Sciatic nerve (tissue), 2 donors: ENCODE data around the gene PSMA5. TPM values are rescaled to one million over a fixed set of nuclear protein-coding genes. Genes with fewer than 3 reads are reported as not detected.
A peak's percentile ranks its signal among the peaks of the same experiment; 100 is the strongest.
"Not testable (repeated sequence)": the region's sequence is repeated elsewhere in the genome, so short reads cannot be mapped to it uniquely, and the experiment has no call there.

ENCODE experiments used
- ATAC-seq: fragments of 200-7000 bp; cut with Tn5 transposase; one replicate; pipeline ENCODE4 v1.9.1; 2020; ENCODE audit warnings: mild to moderate bottlenecking, moderate library complexity
- DNase-seq: peaks from one replicate; pipeline ENCODE4 v3.0.0-alpha.2; 2020; ENCODE audit warnings: low spot score
- intact Hi-C: fragments of 100-400 bp; cut with DNase I; formaldehyde crosslinking; loops from one replicate; pipeline ENCODE4 v1.14.2; 2022
- total RNA-seq: library from RNA; stranded (reverse); fragmentation: NEBNext Ultra II Directional; extraction: Animal tissue kit (Norgen Biotek cat#: 25700); gene quantifications from one replicate; pipeline ENCODE4 v1.2.1, GENCODE V29; 2021
- donor health status: DM: no; HTN: no; CAD: no.
- donor health status: DM: no; HTN: no; CAD: no.

PSMA5 gene
- total RNA-seq, 1 donor from 2014 or later: 44.8 TPM

GRCh38 chr1:109379907-109380306 lies 46.3 kb downstream of the PSMA5 start:
- ATAC-seq: no peak
- DNase-seq: no peak
- intact Hi-C loops: no loop called here

DNA sequence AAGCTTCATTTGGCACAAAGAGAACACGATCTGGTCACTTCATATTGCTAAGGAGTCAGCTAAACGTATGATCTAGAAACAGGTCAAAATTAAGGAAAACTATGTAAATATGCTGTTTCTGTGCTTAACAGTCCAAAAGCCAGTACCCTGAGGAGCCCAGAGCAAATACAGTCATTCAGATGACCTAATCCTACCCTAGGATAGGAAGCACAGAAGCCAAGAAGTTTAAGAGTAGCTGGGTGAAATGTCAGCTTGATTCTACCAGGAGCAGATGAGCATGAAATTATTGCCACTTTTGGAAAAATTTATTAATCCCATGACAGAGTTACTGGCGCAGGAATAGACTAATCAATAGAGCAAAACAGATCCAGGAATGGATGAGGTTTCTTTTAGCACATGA lies 46.8 kb downstream of the PSMA5 start:
- ATAC-seq (no peak), DNase-seq (no peak)
- intact Hi-C loops: no loop called here

DNA sequence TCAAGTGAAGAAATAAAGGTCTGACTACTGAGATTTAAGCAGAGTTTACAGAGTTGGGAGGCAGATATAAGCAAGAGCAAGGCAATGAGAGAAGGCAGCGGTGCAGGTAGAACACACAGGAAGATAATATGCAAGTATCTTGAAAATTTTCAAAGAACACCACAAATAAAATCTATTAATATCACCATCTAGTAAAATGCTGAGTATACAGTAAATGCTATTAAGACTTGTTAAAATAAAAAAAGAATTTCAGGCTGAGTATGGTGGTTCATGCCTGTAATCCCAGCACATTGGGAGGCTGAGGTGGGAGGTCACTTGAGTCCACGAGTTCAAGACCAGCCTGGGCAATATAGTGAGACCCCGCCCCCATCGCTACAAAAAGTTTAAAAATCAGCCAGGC lies 48.5 kb downstream of the PSMA5 start:
- no peak for DNase-seq
- ATAC-seq: no peak
- intact Hi-C loops: no loop called here

- intact Hi-C loops, ATAC-seq, DNase-seq: not testable (repeated sequence)
These were observed 52.6 kb downstream of the PSMA5 start for GRCh38 chr1:109373696-109374095.

GRCh38 chr1:109373126-109373525 lies 53.1 kb downstream of the PSMA5 start:
- intact Hi-C loops: no loop called here

GRCh38 chr1:109372281-109372680 lies 54.0 kb downstream of the PSMA5 start:
- no peak for DNase-seq
- intact Hi-C loops: no loop called here
- no peak for ATAC-seq

More at GRCh38 chr1:109373126-109373525, 53.1 kb downstream of the PSMA5 start:
- ATAC-seq (peak; percentile 34), DNase-seq (no peak)

DNA sequence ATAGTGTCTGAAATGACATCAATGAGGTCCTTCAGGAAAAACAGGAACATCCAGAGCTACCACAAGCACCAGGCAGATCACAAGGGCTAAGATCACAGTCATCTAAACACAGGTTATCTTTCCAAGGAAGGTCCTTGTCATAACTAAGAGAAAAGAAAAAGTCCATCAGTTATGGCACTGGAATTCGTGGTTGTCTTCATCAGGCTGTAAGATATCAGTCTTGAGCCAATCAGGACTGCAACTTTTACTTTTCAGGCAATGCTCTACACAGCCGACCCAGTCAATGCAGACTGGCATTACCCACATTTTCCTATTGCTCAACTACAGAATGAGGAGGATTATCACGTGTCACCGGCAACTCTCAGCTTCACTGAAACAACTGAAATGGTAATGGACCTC lies 54.9 kb downstream of the PSMA5 start:
- intact Hi-C loops: no loop called here
- DNase-seq (no peak), ATAC-seq (peak; percentile 80)

DNA sequence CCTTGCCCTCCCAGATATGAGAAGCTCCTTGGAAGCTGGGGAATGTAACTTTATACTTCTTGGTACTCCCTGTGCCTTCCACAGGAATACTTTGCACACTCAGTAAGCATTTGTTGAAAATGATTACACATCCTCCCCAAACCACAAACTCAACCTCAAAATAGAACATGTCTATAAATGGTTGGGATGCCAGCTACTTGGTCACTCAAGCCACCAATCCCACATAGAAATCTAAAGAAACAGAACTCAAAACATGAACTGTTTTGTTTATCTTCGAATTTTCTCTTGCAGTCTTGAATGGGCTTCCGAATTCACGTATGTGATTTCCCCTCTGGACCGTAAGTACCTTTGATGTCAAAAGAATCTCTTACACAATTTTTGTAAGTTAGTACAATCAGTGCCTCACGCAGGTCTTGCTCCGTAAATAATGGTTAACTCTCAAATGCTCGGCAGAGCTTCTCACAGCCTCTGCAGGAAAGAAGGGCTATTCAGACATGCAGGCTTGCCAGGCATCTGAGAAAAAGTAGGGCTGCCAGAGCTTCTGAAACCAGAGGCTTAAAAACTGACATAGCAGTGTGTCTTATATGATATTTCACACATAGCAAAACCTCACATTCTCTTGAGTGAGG lies 55.4 kb downstream of the PSMA5 start:
- intact Hi-C loops: no loop called here
- no peak for DNase-seq
- ATAC-seq: peak; percentile 79

- ATAC-seq (no peak), DNase-seq (no peak)
- intact Hi-C loops: no loop called here
These were observed 57.0 kb downstream of the PSMA5 start for GRCh38 chr1:109369167-109369746.

- ATAC-seq: no peak
- intact Hi-C loops: no loop called here
- no peak for DNase-seq
These were observed 57.8 kb downstream of the PSMA5 start for GRCh38 chr1:109368464-109368863.

- DNase-seq: no peak
- no peak for ATAC-seq
- intact Hi-C loops: no loop called here
These were observed 58.6 kb downstream of the PSMA5 start for GRCh38 chr1:109367626-109368025.

- intact Hi-C loops: no loop called here
- DNase-seq: no peak
- ATAC-seq: no peak
These were observed 60.5 kb downstream of the PSMA5 start for GRCh38 chr1:109365642-109366204.

GRCh38 chr1:109361649-109362048 lies 64.6 kb downstream of the PSMA5 start:
- DNase-seq: no peak
- ATAC-seq: no peak
- intact Hi-C loops: no loop called here

DNA sequence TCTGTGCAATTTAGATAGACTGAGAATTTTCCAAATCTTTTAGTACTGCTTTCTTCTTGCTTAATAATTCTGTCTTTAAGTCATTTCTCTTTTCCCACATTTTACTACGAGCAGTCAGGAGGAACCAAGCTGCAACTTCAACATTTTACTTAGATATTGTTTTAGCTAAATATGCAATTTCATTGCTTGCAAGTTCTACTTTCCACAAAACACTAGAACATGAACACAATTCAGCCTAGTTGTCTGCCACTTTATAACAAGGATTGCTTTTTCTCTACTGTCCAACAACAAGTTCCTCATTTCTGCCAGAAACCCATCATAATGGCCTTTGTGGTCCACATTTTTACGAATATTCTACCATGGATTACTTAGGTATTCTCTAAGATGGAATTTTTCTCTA lies 65.2 kb downstream of the PSMA5 start:
- DNase-seq (no peak), ATAC-seq (no peak)
- intact Hi-C loops: no loop called here

GRCh38 chr1:109357616-109358015 lies 68.6 kb downstream of the PSMA5 start:
- ATAC-seq (no peak), DNase-seq (no peak)
- intact Hi-C loops: no loop called here

- ATAC-seq (no peak), DNase-seq (no peak)
- intact Hi-C loops: no loop called here
These were observed 69.3 kb downstream of the PSMA5 start for GRCh38 chr1:109356915-109357314.

- intact Hi-C loops: no loop called here
- ATAC-seq (no peak), DNase-seq (no peak)
These were observed 69.7 kb downstream of the PSMA5 start for GRCh38 chr1:109356505-109356904.

DNA sequence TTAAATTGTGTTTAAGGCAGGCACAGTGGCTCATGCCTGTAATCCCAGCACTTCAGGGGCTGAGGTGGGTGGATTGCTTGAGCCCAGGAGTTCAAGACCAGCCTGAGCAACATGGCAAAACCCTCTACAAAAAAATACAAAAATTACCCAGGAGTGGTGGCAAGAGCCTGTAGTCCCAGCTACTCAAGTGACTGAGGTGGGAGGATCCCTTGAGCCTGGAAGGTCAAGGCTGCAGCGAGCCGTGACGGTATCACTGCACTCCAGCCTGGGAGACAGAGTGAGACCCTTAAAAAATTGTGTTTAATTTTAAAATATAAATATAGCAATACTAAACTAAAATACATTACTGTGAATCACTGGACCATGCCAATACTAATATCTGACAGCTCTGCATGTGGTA lies 71.3 kb downstream of the PSMA5 start:
- ATAC-seq (no peak), DNase-seq (no peak)
- intact Hi-C loops: no loop called here

DNA sequence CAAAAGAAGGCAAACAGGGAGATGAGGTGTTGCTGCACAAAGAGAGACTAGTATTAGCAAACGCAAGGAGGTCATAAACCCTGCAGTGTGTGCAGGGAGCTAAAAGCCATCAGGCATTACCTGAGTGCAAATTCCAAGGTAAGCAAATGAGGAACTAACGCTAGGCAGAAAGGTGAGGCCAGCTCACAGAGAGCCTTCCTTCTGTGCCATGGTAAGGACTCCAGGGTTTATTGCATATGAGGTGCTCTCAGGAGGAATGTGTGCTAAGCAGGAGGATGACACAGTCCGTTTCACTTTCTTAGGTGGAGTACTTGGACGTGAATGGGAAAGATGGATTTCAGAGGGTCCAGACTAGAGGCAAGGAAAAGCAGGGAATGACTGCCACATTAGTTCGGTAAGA lies 74.8 kb downstream of the PSMA5 start:
- ATAC-seq: no peak
- intact Hi-C loops: no loop called here
- DNase-seq: no peak

GRCh38 chr1:109350655-109351054 lies 75.6 kb downstream of the PSMA5 start:
- intact Hi-C loops: no loop called here
- DNase-seq: no peak
- ATAC-seq: no peak

DNA sequence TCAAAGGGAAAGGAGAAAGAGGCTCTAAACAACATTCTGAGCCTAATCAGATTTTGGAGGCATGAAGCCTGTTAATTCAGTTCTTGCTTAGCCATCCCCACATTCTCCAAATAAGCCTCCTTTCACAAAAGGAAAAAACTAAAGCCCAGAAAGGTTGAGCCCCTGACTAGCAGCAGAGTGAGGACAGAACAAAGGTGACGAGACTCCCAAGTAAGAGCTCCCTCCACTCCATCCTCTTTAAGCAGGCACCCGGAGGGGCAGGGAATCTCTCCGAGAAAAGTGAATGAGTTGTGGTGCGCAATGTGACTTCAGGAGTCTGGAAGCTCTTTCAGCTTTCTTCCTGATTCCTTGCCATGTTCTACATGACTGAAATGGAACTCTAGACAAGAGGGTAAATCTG lies 76.1 kb downstream of the PSMA5 start:
- DNase-seq (no peak), ATAC-seq (no peak)
- intact Hi-C loops: no loop called here
